GM15510 (cell line): Measurements from ENCODE around the gene PAPOLB.

Source experiments
- POLR2A ChIP-seq: IDR thresholded peaks from 3 replicates; pipeline ENCODE4 v1.6.1; 2011; ENCODE audit warnings: borderline replicate concordance; ENCODE audit not compliant: insufficient read length; ENCODE audit errors: extremely low read depth

Gene PAPOLB

GRCh38 chr7:4882169-4883032, 20.6 kb upstream of the PAPOLB start:
- TF ChIP-seq POLR2A: no peak

DNA sequence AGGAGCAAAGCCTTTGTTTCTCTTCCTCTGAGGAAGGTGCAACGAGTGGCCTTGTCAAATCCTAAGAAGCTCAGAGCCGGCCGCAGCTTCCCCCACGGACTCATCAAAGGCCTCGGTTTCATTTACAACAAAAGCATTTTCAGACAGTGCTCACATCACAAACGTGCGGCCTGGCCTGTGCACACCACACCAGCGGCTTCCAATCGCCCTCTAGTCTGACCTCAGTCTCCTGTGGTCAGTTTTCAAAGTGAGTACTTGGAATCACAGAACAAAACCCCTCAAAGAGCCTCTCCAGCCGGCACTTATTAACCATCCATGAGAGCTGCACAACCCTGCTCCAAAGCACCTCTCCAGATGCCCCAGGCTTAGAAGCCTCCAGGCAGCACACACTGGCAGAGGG, 18.4 kb upstream of the PAPOLB start:
- no peak for TF ChIP-seq POLR2A

- TF ChIP-seq POLR2A: no peak
These were observed 17.7 kb upstream of the PAPOLB start for GRCh38 chr7:4879396-4880081.

- no peak for TF ChIP-seq POLR2A
These were observed 16.8 kb upstream of the PAPOLB start for GRCh38 chr7:4878336-4879335.

DNA sequence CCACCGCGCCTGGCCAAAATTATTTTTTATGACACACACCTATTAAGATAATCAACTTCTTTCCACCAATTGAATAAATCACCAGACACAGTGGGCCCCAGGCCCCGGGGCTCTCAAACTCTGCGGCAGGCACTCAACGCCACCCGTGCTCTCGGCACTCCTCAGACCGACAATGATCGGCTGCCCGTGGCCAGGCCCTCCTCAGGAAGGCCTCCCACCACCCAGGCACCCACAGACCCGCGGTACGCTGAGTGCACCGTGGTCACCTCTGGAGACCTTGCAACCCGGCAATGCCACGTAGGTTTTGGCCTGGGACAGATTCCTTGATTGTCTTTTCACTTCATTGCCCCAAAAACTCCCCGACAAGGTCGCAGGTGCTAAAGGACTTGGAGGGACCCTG, 14.8 kb upstream of the PAPOLB start:
- no peak for TF ChIP-seq POLR2A

DNA sequence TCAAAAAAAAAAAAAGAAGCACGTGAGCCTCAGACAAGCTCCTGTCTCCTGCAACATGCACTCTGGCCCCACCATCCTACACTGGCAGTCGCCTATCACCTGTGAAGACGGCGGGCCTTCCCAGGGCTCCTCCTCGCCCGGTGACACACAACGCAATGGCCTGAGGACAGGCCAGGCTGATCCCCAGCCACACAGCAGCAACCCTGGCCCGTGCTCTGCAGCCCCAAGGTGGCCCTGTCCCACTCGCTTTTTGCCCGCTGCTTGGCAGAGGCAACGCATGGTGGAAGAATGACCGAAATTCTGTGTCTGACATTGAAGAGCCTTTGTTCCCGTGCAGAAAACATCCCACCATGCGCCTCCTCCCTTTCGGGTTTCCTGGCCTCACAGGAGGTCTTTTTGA, 13.6 kb upstream of the PAPOLB start:
- no peak for TF ChIP-seq POLR2A

DNA sequence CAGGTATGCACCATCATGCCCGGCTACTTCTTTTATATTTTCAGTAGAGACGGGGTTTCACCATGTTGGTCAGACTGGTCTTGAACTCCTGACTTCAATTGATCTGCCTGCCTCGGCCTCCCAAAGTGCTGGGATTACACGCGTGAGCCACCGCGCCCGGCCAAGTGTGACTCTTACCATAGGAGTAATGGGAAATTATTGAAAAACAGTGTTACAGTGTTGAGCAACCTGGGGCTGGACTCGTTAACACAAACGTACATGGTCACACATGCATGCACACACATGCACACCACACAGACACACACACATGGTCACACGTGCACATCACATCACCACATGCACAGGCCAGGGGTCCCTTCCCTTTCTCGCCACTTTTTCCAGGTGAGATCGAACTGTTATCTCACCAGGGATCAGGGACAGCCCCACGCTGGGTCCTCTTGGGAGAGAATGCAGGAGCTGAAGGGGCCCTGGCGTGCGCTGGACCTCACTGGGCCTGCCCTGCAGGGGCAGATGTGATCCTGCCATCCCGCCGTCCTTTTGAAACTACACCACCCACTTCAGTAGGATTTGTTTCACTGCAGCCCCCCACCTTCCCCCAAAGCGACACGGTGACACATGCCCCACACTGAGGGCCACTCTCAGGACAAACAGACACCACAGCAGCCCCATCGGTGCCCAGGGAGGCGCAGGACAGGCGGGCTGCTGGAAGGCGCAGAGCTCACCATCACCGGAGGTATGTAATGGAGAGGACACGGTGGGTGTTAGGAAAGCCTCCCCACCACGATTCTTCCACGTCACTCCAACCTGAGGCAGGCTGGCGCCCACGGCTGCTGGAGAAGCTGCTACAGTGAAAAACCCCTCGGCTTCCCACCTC, 11.5 kb upstream of the PAPOLB start:
- no peak for TF ChIP-seq POLR2A

DNA sequence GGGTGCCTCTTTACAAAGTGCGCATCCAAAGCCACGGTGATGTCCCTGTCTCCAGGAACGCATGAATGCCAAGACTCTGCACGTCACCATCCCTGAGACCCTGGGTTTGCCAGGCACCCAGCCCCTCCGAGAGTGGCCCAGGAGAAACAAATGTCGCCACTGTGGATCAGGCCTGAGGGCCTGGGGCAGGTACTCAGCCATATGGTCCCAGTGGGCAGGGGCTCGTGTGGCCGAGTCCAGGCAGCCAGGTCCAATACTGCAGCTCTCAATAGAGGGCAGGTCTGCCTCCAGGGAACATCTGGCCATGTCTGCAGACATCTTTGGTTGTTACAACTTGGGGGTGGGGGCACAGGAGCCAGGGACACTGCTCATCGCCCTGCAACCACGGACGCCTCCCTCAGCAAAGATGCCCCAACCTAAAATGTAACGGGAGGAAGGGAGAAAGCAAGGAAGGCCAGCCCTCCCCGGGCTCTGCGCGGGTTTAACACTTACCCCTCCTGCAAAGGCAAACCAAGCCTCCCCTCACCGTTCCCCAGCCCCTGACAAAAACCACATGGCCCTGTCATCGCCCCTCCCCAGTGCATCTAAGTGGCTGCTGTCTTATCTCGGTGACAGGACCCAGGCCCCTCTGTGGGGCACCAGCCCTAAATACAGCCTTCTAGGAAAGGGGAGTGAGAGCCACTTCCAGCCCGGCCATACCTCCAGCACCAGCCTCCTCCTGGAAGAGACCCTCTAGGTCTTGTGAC, 10.3 kb upstream of the PAPOLB start:
- TF ChIP-seq POLR2A: no peak

GRCh38 chr7:4871056-4871680, 9.3 kb upstream of the PAPOLB start:
- no peak for TF ChIP-seq POLR2A

DNA sequence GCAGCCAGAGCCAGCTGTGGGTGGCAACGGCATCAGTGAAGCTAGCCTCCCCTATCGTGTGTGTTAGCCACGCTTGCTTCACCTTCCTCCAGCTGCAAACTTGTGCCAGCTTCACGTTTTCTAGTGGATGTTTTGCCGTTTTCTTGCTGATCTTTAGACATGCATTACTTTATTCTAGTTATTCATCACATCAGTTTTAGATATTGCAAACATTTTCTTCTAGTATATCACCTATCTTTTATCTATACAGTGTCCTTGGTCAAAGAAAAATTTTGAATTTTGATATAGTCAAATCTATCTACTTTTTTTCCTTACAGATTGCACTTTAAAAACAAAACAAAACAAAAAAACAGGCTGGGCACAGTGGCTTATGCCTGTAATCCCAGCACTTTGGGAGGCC, 6.7 kb upstream of the PAPOLB start:
- no peak for TF ChIP-seq POLR2A

DNA sequence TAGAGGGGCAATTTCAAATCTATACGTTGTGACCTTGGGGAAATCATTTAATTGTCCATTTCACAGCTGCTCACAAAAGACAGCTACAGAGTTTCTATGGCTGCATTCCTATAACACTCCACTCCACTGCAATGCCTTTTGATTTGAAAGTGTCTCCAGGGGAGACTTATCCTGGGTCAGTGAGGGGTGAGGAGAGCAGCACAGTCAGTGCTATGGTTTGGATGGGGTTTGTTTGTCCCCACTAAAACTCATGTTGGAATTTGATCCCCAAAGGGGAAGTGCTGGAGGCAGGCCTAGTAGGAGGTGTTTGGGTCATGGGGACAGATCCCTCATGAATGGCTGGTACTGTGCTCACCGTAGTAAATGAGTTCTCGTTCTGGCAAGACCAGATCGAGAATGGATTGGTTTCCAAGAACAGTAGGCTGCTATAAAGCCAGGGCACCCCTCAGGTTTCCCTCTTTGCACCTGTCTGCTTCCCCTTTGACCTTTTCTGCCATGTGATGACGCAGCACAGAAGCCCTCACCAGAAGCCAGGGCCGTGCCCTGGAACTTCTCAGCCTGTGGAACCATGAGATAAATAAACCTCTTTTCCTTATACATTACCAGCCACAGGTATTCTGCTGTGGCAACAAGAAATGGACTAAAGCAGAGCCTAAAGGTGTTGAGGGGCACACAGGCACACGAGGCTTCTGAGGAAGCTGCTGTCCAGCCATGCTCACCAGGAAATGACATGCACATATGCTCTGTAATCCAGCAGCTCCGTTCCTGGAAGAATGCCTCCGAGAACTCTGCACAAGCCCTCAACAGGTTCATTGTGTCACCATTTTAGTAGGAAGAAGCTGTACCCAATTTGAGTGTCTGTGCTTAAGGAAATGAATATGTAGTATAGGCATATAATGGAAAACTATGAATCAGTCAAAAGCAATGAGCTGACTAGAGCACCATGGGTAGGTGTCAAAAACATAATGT, 5.0 kb upstream of the PAPOLB start:
- no peak for TF ChIP-seq POLR2A

- TF ChIP-seq POLR2A: no peak
These were observed 326 bp upstream of the PAPOLB start for GRCh38 chr7:4862156-4862555.
